ENCODE measurements around the gene MKNK1. TPM values are rescaled to one million over a fixed set of nuclear protein-coding genes. Genes with fewer than 3 reads are reported as not detected.

Gene MKNK1
- total RNA-seq, 1 experiment from 2014 or later, result 12.9 TPM

DNA sequence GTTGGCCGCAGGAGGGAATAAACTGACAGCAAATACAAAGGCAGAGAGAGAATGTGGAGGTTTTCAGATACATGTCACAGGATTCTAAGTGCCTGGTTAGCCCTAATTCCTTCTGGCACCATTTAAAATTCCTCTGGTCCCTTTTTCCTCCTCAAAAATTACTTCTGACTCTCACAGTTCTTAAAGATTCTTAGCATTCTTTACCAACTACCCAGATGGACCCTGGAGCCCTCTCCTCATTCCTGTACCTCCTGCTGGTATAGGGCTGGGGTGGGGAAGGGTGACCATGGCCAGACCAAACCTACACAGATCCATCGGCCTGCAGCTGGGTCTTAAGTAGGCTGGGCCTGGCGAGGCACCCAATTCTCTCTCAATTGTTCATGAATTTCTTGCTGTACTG, 7.2 kb downstream of the MKNK1 start:
- H4K91ac ChIP-seq (ENCODE audit: insufficient read length, low read depth, low read length), result no peak overlapping the region
- H3K27ac ChIP-seq (ENCODE audit: insufficient read length, low read depth, low read length), result no peak overlapping the region
- no peak overlapping the region for H2BK12ac ChIP-seq (ENCODE audit: insufficient read length, low read depth, low read length)
- no peak overlapping the region for H3T11ph ChIP-seq (ENCODE audit: low read length)
- no peaks in the 10 kb centered on the region for H3K9me3 ChIP-seq (ENCODE audit: control insufficient read depth, low read depth, low read length)
- no peak overlapping the region for H3K14ac ChIP-seq (ENCODE audit: insufficient read depth, low read length)
- WGBS (ENCODE audit: extremely low coverage, insufficient read length, low lambda C conversion rate), result no CpG with 5 or more reads among the region's 3 CpGs
- no peak overlapping the region for H2AK5ac ChIP-seq (ENCODE audit: insufficient read length, low read length)
- no peak overlapping the region for H2BK20ac ChIP-seq (ENCODE audit: low read depth, low read length, poor library complexity, severe bottlenecking)
- H2BK5ac ChIP-seq (ENCODE audit: insufficient read length, low read length), result no peak overlapping the region
- no peak overlapping the region for H3K9ac ChIP-seq (ENCODE audit: extremely low read depth, insufficient read length, low read length)
- no peaks in the 10 kb centered on the region; the same call in 1 of the 2 replicates for H3K4me1 ChIP-seq (ENCODE audit: insufficient read depth, low read length)
- no peak overlapping the region for H3K56ac ChIP-seq (ENCODE audit: insufficient read length, low read depth, low read length)
- no peak overlapping the region for H3K4ac ChIP-seq (ENCODE audit: low read depth, low read length)
- Mint-ChIP-seq H3K27me3 (ENCODE audit: low read depth) (no peaks in the 10 kb centered on the region), H3K27ac (no peak overlapping the region), H3K4me3 (no peak overlapping the region), H3K4me1 (peaks cover 0 to 5% of the 10 kb centered on the region in 2 experiments; a peak in 1 of 4 replicates), H3K36me3 (ENCODE audit: insufficient read depth in 1 of 3, low read depth in 3 of 3) (peaks cover 0 to 18% (median 0%) of the 10 kb centered on the region in 3 experiments; a peak in 4 of 7 replicates), H3K9me3 (no peaks in the 10 kb centered on the region)
- no peak for DNase-seq
- H3K79me2 ChIP-seq (ENCODE audit: insufficient read depth, low read length), result no peaks in the 10 kb centered on the region
- H4K5ac ChIP-seq (ENCODE audit: insufficient read length, low read depth, low read length), result no peak overlapping the region
- H3K4me2 ChIP-seq (ENCODE audit: insufficient read depth, insufficient read length, low read length), result no peak overlapping the region
- no peak overlapping the region for H2AFZ ChIP-seq (ENCODE audit: low read length)
- no peaks in the 10 kb centered on the region for H4K20me1 ChIP-seq (ENCODE audit: control insufficient read depth, insufficient read depth, insufficient read length)
- no peaks in the 10 kb centered on the region for H3K79me1 ChIP-seq (ENCODE audit: insufficient read depth, low read depth, low read length, poor library complexity, severe bottlenecking)
- no peaks in the 10 kb centered on the region for H3K27me3 ChIP-seq (ENCODE audit: insufficient read depth, low read length)
- TF ChIP-seq, protein P1, sequence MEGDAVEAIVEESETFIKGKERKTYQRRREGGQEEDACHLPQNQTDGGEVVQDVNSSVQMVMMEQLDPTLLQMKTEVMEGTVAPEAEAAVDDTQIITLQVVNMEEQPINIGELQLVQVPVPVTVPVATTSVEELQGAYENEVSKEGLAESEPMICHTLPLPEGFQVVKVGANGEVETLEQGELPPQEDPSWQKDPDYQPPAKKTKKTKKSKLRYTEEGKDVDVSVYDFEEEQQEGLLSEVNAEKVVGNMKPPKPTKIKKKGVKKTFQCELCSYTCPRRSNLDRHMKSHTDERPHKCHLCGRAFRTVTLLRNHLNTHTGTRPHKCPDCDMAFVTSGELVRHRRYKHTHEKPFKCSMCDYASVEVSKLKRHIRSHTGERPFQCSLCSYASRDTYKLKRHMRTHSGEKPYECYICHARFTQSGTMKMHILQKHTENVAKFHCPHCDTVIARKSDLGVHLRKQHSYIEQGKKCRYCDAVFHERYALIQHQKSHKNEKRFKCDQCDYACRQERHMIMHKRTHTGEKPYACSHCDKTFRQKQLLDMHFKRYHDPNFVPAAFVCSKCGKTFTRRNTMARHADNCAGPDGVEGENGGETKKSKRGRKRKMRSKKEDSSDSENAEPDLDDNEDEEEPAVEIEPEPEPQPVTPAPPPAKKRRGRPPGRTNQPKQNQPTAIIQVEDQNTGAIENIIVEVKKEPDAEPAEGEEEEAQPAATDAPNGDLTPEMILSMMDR (conservative IDR thresholded peaks at IDR 0.05), result no peak
- no peak overlapping the region for H2BK120ac ChIP-seq (ENCODE audit: low read depth, low read length, poor library complexity, severe bottlenecking)
- no peak overlapping the region for H2BK15ac ChIP-seq (ENCODE audit: low read depth, low read length)
- H3K23ac ChIP-seq (ENCODE audit: insufficient read length, low read depth, low read length), result no peak overlapping the region
- no peak overlapping the region for H3K18ac ChIP-seq (ENCODE audit: insufficient read length, low read depth, low read length)
- no peak overlapping the region for H4K8ac ChIP-seq (replicated peaks; ENCODE audit: insufficient read length, low read depth, low read length)
- no peaks in the 10 kb centered on the region for H3K23me2 ChIP-seq (ENCODE audit: insufficient read length, low read depth, low read length, poor library complexity, severe bottlenecking)

All from H9 (cell line).